Measurements from ENCODE around the gene SFXN1. TPM values are rescaled to one million over a fixed set of nuclear protein-coding genes. Genes with fewer than 3 reads are reported as not detected.

The SFXN1 gene
- total RNA-seq, 1 donor from 2014 or later = 34.5 TPM

DNA sequence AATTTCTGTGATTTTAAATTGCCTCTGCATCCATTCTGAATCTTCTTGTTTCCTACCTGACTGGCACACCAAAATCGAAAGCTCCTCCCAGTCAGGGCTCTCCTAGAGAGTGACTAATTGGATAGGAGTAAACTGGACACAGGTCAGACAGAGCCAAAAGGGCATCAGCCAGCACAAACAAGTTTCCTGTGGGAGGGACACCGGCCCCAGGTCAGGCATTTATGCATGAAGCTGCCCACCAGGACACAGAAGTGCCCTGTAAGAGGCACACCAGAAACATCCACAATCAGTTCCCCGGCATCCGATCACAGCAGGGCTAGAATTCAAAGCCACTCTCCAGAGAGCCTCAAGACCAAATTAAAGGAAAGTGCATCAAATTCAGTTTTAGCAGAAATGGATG lies 78.4 kb downstream of the SFXN1 start:
- DNase-seq (ENCODE audit: missing footprints) = no peak
- intact Hi-C loops (cut with DNase I) = no loop called here
- ATAC-seq = no peak

DNA sequence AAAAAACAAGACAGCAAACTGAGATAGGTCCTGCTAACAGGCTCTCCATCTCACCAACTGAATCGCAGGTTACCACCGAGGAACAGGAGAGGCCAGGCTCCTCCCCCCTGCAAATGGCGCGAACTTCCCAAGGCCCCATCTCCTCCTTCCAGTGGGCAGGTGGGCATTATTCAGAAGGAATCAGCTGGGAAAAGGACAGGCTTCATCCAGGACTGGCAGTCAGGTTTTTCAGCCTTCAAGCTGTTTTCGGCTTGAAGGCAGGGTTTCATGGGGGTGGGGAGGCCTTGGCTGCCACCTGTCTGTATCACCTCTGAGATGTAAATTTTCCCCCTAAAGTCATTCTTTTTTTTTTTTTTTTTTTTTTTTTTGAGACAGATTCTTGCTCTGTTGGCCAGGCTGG lies 79.4 kb downstream of the SFXN1 start:
- ATAC-seq (no peak), DNase-seq (ENCODE audit: missing footprints) (no peak)
- intact Hi-C loops (cut with DNase I) = no loop called here

DNA sequence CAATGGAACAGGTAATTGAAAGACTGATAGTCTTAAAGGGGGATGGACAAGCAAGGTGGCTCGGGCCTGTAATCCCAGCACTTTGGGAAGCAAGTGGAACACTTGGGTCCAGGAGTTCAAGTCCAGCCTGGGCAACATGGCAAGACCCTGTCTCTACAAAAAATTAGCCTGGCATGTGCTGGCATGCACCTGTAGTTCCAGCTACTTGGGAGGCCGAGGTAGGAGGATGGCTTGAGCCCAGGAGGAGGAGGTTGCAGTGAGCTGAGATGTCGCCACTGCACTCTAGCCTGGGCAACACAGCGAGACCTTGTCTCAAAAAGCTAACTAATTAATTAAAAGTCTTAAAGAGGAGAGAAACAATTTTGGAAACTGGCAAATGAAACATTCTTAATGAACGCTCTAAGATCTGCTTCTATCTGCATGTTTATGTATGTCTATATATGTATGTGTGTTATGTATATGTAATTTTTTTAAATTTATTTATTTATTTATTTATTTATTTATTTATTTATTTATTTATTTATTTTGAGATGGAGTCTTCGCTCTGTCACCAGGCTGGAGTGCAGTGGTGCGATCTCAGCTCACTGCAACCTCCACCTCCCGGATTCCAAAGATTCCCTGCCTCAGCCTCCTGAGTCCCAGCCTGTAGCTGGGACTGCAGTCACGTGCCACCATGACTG lies 80.6 kb downstream of the SFXN1 start:
- DNase-seq (ENCODE audit: missing footprints) (no peak), ATAC-seq (no peak)
- intact Hi-C loops (cut with DNase I) = no loop called here

DNA sequence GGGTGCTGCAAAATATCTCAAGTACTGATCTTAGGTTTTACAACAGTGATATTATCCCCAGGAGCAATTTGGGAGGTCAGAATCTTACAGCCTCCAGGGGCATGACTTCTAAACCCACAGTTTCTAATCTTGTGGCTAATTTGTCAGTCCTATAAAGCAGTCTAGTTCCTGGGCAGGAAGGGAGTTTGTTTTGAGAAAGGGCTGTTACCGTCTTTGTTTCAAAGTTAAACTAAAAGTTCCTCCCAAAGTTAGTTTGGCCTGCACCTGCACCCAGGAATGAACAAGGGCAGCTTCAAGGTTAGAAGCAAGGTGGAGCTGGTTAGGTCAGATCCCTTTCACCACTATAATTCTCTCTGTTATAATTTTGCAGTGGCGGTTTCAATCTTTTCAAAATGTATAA lies 81.7 kb downstream of the SFXN1 start:
- no peak for DNase-seq (ENCODE audit: missing footprints)
- intact Hi-C loops (cut with DNase I) = no loop called here
- no peak for ATAC-seq

DNA sequence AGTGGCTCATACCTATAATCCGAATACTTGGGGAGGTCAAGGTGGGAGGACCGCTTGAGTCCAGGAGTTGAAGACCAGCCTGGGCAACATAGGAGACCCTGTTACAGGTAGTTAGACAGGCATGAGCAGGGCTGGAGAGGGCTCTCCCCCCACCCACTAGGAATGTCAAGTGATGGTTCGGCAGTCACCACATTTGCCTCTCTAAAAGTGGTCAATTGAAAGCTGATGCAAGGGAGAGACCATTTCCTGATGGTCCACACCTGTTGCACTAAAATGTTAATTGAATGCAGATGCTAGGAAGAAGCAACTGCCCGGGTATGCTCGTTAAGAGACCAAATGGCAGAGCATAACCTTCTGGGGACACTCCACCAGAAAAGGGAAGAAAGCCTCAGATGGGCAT lies 82.7 kb downstream of the SFXN1 start:
- intact Hi-C loops (cut with DNase I) = no loop called here
- ATAC-seq (no peak), DNase-seq (ENCODE audit: missing footprints) (no peak)

DNA sequence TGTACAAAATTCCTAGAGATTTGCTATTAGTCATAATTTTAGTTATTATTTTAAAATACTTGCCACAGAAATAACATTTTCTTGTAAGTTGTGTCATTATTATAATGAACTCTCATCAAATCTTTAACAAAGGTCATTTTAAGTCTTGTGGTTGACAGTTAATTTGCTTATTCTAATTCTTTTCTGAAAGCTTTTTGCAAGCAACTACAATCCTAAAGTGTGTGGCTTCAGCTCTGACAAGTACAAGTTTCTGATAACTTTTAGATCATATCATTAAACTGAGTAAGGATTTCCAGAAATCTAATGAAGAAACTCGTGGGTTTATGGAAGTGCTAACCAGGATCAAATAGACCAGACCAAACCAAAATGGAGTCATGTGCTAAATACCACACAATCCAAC lies 86.4 kb downstream of the SFXN1 start:
- intact Hi-C loops (cut with DNase I) = no loop called here

DNA sequence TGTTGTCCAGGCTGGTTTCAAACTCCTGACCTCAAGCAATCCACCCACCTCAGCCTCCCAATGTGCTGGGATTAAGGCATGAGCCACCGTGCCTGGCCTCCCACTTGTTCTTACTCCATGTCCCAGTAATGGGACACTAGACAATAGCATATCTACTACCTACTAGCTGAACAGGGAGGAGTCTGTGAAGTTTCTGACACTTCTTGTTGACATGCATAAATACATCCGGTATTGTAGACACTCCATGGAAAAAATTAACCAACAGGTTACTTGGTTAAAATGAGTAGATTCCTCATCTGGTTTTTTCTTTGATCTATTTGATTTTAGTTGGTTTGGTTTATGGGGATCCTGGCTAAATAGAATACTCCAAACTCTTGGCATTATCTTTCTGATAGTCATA lies 88.3 kb downstream of the SFXN1 start:
- intact Hi-C loops (cut with DNase I) = no loop called here

More for the DNA sequence above, 86.4 kb downstream of the SFXN1 start:
- ATAC-seq (no peak), DNase-seq (ENCODE audit: missing footprints) (no peak)

DNA sequence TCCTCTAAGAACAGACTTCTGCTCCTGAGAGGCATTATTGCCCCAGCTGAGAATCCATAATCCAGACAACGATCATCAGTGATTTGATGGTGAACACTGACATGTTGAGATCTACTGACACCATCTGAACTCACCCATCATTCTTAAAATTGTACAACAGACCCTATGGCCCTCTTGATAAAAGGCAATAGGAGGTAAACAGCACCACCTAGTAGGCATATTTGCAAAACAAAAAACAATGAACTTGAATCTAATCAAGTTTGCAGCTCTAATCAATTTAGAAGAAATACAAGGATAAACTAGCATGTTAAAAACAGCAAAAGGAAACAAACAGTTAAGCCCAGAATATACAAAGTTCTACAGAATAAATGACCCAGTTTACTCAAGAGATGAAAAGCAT lies 89.6 kb downstream of the SFXN1 start:
- intact Hi-C loops (cut with DNase I) = no loop called here
- DNase-seq (ENCODE audit: missing footprints) = no peak
- no peak for ATAC-seq

More for the DNA sequence above, 88.3 kb downstream of the SFXN1 start:
- DNase-seq (ENCODE audit: missing footprints) (no peak), ATAC-seq (no peak)

DNA sequence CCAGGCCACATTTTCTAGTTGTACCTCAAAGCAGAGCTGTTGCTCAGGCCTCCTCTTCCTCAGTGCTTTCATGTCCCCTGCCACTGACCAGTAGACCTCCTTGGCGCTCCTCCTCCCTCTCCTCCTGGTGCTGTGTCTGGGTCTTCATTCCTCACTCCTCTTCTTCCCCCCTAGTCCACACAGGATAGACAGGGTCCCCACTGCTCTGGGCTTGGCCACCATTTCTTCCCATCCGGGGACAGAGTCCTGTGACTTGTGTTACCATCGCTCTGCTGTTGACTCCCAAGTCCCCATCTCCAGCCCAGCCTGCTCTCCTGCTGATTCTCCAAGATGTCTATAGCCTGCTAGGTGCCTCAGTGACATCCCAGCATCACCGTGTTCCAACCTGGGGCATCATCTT lies 91.3 kb downstream of the SFXN1 start:
- no peak for DNase-seq (ENCODE audit: missing footprints)
- ATAC-seq = no peak
- intact Hi-C loops (cut with DNase I) = no loop called here

DNA sequence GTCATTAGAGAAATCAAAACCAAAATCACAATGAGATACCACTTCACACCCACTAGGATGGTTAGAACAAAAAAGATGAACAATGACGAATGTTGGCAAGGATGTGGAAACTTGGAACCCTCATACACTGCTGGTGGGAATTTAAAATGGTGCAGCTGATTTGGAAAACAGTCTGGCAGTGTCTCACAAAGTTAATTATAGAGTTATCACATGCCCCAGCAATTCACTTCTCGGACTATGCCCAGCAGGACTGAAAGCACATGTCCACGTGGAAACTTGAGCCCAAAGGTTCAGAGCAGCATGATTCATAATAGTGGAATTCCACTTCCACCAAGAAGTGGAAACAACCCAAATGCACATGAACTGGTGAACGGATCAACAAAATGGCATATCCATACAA lies 94.5 kb downstream of the SFXN1 start:
- ATAC-seq (peak; percentile 85), DNase-seq (ENCODE audit: missing footprints) (no peak)
- intact Hi-C loops (cut with DNase I) = no loop called here

DNA sequence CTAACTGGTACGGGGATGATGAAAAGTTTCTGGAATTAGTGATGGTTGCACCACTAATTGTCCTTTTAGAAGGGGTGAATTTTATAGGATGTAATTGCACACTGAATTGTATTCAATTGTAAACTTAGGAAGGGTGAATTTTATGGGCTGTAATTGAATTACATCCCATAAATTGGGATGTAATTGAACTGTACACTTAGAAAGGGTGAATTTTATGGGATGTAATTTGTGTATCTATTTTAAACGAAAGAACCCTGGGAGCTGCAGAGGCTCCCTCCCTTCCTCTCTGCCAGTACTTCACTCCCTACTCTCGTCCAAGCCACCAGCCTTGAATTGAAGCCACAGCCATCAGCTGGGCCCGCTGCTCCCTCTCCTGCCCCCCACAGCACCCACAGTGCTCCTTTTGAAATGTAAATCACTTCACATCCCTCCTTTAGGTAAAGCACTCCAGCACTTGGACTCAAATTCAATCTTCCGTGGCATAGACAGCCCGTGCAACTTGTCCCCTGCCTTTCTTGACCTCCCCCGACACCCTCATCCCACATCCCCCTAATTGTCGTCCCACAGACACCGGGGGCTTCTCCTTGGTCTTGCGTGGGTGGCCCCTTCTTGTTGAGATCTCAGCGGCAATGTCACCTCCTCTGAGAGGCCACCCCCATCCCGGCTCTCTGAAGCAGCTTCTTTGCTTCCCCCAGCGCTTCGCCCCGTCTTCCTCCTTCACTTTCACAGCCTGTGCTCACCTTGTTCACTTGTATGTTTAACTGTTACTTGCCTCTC lies 95.3 kb downstream of the SFXN1 start:
- intact Hi-C loops (cut with DNase I) = loop anchor here (1.0 kb wide), 1 partner anchor 25 kb away; no protein-coding TSS in a partner anchor
- ATAC-seq = peak; percentile 30
- no peak for DNase-seq (ENCODE audit: missing footprints)

DNA sequence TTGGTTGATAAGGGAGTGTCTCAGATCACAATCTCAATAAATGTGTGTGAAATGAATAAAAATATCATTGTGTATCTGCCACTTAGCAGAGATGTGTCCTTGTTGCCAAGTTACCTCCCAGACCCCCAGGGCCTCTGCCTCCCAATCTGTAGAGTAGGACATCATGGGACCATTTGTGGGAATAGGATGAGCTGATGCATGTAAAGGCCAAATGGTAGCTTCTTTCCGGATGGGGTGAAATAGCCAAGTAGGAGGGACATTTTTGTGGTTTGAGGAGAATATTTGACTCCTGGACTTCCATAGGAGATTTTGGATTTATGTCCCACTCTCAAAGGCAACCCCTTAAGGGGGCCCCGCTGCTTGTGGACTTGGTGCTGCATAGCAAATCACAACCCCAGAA lies 96.9 kb downstream of the SFXN1 start:
- DNase-seq (ENCODE audit: missing footprints) (no peak), ATAC-seq (no peak)
- intact Hi-C loops (cut with DNase I) = no loop called here

DNA sequence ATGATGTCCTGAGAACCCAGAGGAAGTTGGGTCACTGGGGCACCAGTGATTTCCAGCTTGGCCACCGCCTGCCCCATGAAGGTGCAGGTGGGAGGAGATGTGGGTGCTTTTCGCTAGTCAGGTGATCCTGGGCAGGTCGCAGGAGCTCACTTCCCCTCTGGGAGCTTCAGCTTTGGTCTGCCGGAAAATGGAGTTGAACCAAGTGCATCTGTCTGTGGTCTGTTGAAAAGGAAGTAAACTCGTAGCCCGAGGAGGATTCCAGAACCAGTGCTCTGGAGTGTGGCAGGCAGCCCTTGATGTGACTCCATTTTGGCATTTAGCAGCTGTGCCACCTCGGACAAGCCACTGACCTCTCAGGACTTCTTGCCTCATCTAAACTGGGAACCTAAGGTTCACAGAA lies 97.7 kb downstream of the SFXN1 start:
- intact Hi-C loops (cut with DNase I) = no loop called here
- DNase-seq (ENCODE audit: missing footprints) (no peak), ATAC-seq (no peak)

DNA sequence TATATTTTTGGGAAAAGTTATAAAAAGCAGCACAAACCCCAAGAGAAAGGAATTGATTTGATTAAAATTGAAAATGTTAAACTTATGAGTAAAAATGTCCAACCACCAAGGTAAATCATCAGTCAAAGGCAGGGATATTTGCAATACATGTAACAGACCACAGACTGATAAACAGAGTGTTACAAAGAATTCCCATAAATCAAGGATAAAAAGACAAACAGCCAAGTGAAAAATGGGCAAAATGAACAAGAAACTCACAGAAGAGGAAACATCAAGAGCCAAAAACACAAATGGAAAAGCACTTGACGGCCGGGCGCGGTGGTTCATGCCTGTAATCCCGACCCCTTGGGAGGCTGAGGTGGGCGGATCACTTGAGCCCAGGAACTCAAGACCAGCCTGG lies 98.2 kb downstream of the SFXN1 start:
- intact Hi-C loops (cut with DNase I) = no loop called here
- no peak for DNase-seq (ENCODE audit: missing footprints)
- no peak for ATAC-seq

Other genes with a start within 250 kb of the SFXN1 start
- gene DRD1, start 34.4 kb upstream of the SFXN1 start, total RNA-seq = not detected
- gene HRH2, start 179.5 kb downstream of the SFXN1 start, total RNA-seq = 46.6 TPM

Data from Right ventricle myocardium inferior (tissue), 1 donor.